ENCODE measurements around the gene PSMB8.
A peak's percentile ranks its signal among the peaks of the same experiment; 100 is the strongest.

The PSMB8 gene

DNA sequence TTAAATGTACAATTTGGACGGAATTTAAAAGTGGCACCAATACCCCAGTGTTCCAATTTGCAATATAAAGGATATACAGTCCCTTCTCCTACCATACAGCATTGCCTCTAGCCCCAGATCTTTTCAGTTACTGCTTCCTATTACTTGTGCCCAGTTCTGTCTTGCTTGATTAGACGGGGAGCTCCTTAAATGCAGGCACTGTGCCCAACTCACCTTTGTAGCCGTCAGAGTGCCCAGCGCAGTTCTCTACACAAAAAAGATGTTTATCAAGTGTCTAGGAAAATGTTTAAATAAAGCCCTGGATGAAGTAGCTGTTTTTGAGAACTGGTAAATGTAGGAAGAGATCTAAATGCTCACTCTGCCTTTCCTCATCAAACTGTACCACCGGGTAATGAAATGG is 12.9 kb downstream of the PSMB8 start:
- TF ChIP-seq, protein P1, sequence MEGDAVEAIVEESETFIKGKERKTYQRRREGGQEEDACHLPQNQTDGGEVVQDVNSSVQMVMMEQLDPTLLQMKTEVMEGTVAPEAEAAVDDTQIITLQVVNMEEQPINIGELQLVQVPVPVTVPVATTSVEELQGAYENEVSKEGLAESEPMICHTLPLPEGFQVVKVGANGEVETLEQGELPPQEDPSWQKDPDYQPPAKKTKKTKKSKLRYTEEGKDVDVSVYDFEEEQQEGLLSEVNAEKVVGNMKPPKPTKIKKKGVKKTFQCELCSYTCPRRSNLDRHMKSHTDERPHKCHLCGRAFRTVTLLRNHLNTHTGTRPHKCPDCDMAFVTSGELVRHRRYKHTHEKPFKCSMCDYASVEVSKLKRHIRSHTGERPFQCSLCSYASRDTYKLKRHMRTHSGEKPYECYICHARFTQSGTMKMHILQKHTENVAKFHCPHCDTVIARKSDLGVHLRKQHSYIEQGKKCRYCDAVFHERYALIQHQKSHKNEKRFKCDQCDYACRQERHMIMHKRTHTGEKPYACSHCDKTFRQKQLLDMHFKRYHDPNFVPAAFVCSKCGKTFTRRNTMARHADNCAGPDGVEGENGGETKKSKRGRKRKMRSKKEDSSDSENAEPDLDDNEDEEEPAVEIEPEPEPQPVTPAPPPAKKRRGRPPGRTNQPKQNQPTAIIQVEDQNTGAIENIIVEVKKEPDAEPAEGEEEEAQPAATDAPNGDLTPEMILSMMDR (IDR thresholded peaks at IDR 0.05; ENCODE audit: low read depth, low read length) = no peak
- H3K4me3 ChIP-seq (replicated peaks in 1 of 2; ENCODE audit: low read depth in 2 of 2, low read length in 2 of 2) = no peak overlapping the region
- no peak for DNase-seq (ENCODE audit: low read depth in 2 of 2)

DNA sequence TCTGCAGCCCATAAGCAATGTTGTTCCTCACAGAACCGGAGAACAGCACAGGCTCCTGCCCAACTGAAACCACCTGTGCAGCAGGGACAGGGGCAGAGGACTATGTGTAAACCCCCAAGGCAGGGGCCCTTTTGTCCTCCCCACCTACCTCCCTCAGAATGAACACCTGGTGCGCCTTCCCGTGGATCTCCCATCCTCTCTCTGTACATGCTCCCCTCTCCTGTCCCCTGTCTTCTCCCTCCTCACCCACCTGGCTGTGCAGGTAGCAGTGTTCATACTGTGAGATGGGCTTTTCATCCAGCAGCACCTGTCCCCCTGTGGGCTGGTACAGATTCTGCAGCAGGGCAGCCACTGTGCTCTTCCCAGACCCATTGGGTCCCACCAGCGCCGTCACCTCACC is 13.8 kb downstream of the PSMB8 start:
- H3K4me3 ChIP-seq (replicated peaks in 1 of 2; ENCODE audit: low read depth in 2 of 2, low read length in 2 of 2) = no peak overlapping the region
- no peak for DNase-seq (ENCODE audit: low read depth in 2 of 2)
- TF ChIP-seq, protein P1 (IDR thresholded peaks at IDR 0.05; ENCODE audit: low read depth, low read length) = no peak

DNA sequence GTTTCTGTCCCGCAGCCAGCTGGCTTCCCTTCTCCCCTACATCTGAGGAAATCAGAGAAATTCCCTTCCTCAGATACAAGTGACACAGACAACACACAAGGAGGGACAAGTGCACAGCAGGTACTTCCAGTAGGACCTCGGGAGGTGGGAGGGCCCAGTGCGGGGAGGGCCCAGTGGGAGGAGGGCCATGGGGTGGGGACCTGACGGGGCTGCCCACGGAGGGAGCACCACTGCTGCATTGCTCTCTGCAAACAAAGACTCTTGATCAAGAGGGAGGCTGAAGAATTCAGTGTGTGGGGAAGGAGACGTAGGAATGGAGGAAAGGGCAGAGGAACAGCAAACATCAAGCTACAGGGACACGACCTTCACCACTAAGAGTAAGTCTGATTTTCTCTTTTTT is 14.4 kb downstream of the PSMB8 start:
- H3K4me3 ChIP-seq (replicated peaks in 1 of 2; ENCODE audit: low read depth in 2 of 2, low read length in 2 of 2) = no peak overlapping the region
- TF ChIP-seq, protein P1 (IDR thresholded peaks at IDR 0.05; ENCODE audit: low read depth, low read length) = no peak

DNA sequence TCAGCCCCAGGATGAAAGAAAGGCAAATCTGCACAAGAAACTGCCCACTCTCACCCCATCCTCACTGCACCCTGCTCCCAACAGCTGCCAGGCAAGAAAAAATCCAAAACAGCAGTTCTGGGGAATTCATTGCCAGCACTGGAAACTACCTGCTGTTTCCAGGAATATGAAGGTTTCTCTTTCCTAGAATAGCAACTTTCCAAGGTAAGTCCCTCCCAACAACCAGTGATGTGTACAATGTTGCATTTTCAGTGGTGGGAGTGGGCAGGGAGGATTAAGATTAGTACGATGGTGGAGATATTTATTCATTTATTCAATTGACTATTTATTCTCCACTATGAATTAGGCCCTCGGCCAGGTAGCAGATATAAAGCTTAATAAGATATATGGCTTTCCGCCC is 16.8 kb downstream of the PSMB8 start:
- H3K4me3 ChIP-seq (replicated peaks in 1 of 2; ENCODE audit: low read depth in 2 of 2, low read length in 2 of 2) = no peak overlapping the region
- DNase-seq (ENCODE audit: low read depth in 2 of 2) = no peak
- TF ChIP-seq, protein P1 (IDR thresholded peaks at IDR 0.05; ENCODE audit: low read depth, low read length) = no peak

More for the DNA sequence above, 14.4 kb downstream of the PSMB8 start:
- DNase-seq (ENCODE audit: low read depth in 2 of 2) = no peak

DNA sequence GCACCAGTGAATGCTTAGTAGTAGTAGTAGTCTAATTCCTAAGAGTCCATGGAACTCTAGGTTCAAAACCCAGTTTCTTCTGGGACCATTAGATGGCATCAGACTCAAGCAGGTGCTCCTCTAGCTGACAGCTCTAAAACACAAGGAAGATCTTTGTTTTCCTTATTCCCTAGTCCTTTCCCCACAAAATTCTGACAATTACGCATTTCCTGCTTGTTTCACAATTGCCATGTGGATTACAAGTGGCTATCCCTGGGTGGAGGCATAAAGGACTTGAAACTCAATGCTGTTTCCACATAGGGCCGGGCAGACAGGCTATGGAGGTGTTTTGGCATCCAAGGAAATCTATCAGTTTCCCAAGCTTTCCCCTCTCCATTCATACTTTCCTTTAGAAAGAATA is 17.9 kb downstream of the PSMB8 start:
- TF ChIP-seq, protein P1 (IDR thresholded peaks at IDR 0.05; ENCODE audit: low read depth, low read length) = peak; percentile 26
- peak; percentile 75 to 80 for DNase-seq (ENCODE audit: low read depth in 2 of 2)
- no peak overlapping the region for H3K4me3 ChIP-seq (replicated peaks in 1 of 2; ENCODE audit: low read depth in 2 of 2, low read length in 2 of 2)

DNA sequence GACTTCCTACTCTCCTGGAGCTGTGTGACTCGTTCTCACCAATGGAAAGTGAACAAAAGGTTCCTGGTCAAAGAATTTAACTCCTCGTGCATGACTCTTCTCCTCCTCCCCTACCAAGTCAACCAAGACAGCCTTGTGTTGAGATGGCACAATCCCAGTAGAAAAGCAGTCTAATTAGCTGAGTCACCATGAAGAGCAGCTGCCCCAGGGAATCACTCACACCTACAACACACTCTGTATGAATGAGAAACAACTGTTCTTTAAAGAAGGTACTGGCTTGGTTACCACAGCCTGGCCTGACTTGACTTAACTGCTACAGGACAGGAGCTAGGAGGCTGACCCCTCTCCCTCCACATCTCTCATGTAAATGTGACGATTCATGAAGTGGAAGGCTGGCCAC is 24.1 kb downstream of the PSMB8 start:
- TF ChIP-seq, protein P1 (IDR thresholded peaks at IDR 0.05; ENCODE audit: low read depth, low read length) = no peak
- H3K4me3 ChIP-seq (replicated peaks in 1 of 2; ENCODE audit: low read depth in 2 of 2, low read length in 2 of 2) = no peak overlapping the region
- peak; percentile 39 to 83 for DNase-seq (ENCODE audit: low read depth in 2 of 2)

DNA sequence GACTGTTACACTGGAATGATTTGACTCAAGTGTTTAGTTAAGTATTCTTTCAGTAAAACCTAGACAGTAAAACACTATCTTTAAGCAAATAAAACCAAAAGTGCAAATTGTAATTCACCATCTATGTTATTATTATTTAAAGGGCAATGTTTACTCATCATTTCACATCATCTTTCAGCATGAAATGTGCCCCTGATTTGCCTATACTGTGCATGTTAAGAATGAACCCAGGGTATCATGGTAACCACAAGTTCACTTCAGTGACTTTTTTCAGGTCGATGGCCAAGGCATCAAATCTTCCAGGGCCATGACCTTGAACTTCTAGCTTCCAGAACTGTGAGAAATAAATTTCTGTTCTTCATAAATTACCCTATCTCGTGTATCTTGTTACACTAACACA is 25.0 kb downstream of the PSMB8 start:
- TF ChIP-seq, protein P1 (IDR thresholded peaks at IDR 0.05; ENCODE audit: low read depth, low read length) = no peak
- DNase-seq (ENCODE audit: low read depth in 2 of 2) = no peak
- no peak overlapping the region for H3K4me3 ChIP-seq (replicated peaks in 1 of 2; ENCODE audit: low read depth in 2 of 2, low read length in 2 of 2)
